ENCODE measurements around the gene KRTAP10-4.

- TF ChIP-seq CTCF (IDR thresholded peaks at IDR 0.05; ENCODE audit: borderline replicate concordance, extremely low read depth, low read length, poor library complexity, severe bottlenecking) (no peak), EZH2 (IDR thresholded peaks at IDR 0.05; ENCODE audit: borderline replicate concordance, low read depth, low read length, severe bottlenecking) (no peak)
These were observed 38.5 kb downstream of the KRTAP10-4 start, which contains the start of gene KRTAP10-8 for GRCh38 chr21:44612029-44612486.

Measured in DND-41 (cell line).